GM12872 (cell line): ENCODE data around the gene LGALS14.

Experiments used
- CTCF ChIP-seq: IDR thresholded peaks from 3 replicates; pipeline ENCODE4 v1.5.1; 2011; ENCODE audit warnings: low read depth, mild to moderate bottlenecking, low read length, moderate library complexity; ENCODE audit not compliant: insufficient read depth

LGALS14 gene

GRCh38 chr19:39701291-39701690, 3.0 kb upstream of the LGALS14 start:
- TF ChIP-seq CTCF: no peak

- no peak for TF ChIP-seq CTCF
These were observed 1.4 kb downstream of the LGALS14 start for GRCh38 chr19:39705578-39706188.

GRCh38 chr19:39708594-39708993, 4.3 kb downstream of the LGALS14 start:
- TF ChIP-seq CTCF: no peak

GRCh38 chr19:39709026-39709872, 5.0 kb downstream of the LGALS14 start:
- TF ChIP-seq CTCF: no peak

GRCh38 chr19:39710333-39710890, 6.1 kb downstream of the LGALS14 start:
- TF ChIP-seq CTCF: no peak

GRCh38 chr19:39725995-39726394, 21.7 kb downstream of the LGALS14 start:
- no peak for TF ChIP-seq CTCF

- no peak for TF ChIP-seq CTCF
These were observed 23.0 kb downstream of the LGALS14 start for GRCh38 chr19:39727070-39727800.
